ENCODE results near the gene MDM2.
"Not testable (repeated sequence)": the region's sequence is repeated elsewhere in the genome, so short reads cannot be mapped to it uniquely, and the experiment has no call there.

DNA sequence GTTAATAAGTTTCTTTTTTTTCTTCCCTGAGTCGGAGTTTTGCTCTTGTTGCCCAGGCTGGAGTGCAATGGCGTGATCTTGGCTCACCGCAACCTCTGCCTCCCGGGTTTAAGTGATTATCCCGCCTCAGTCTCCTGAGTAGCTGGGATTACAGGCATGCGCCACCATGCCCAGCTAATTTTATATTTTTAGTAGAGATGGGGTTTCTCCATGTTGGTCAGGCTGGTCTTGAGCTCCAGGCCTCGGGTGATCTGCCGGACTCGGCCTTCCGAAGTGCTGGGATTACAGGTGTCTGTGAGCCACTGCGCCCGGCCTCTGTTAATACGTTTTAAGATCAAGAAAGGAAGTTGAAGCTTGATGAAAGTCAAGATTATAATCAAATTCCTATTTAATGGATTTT is 11.5 kb downstream of the MDM2 start:
- not testable (repeated sequence) for TF ChIP-seq POLR2A, CTCF (IDR thresholded peaks at IDR 0.05)

Measured in esophagus squamous epithelium (tissue), 4 donors.